ENCODE results near the gene TBC1D16.

Gene TBC1D16

DNA sequence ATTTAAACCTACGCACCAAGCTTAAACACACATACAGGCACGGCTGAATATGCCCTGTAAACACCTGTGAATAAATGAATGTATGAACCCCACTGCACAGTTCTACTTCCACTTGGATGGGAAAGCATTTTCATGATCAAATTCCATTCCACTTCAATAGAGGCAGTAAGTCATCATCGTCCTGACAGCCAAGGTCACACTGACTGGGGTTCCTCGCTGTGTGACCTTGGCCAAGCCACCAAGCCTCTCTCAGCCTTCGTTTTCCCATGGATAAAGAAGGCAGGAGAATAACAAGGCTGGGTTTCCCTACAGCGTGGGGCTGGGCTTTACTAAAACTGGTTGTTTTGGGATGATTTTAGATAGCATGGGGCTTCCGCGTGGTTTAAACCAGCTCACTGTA lies 82.8 kb downstream of the TBC1D16 start:
- no peak for DNase-seq

DNA sequence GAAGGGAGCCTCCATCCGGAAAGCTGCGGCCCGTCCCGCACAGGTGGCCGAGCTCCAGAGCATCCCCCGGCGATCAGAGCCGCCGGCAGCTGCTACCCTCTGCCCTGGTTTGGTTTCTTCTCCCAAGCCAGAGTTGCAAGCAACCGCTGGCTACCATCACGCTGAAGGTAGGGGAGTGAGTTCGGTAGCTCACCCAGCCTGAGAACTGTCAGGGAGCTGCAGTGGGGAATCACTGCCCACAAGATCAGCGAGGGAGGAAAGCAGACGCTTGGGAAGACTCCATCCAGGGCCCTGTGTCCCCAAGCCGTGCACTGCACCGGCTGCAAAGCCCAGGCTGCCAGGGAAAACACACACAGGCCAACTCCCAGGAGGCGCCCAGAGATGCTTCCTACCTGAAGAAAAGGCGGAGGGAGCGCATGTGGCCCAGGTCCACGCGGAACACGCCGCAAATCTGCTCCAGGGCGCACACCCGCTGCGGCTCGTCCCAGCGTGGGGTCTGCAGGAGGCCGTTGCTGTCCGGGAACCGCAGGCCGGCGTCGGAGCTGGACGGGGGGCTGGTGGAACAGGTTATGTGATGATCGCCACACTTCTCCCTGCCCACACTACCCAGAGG lies 83.3 kb downstream of the TBC1D16 start:
- DNase-seq, result no peak

DNA sequence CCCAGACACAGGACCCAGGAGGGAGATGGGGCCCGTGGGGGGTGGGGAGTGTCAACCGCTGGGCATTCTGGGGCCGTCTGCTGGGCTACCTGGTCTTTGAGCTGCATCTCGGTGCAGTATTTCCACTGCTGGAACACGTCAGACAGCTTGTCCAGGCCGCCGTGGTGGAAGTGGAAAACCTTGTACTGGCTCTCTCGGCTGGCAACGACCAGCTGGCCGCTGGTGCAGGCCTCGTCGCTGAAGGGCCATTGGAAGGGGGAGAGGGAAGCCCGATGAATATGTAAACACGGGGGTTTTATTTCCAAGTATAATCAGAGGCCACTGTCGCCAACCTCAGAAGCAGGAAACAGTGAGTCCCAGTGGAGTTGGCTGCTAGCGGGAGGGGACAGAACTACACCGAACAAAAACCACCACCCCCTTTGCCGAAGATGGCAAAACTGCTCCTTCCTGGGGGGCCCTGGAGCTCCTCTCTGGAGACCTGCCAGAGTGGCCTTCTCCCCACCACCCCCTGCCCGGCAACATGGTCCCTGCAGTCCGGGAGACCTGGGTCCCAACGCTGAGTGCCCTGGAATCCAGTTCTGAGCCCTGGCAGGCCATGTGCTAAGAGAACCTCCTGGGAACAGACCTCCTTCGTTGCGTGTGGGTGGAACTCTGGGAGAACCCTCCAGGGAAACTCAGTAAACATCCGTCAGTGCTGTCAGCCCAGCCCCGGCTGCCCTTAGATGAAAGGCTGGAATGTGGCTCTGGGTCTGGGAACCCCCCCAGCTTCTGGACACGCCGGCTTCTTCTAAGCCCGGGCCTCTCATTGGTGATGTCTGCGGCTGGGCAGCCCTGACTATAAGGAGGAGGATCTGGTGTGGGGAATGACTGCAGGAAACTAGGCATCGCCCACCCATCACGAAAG lies 84.1 kb downstream of the TBC1D16 start:
- peak in 53 of 58 donors; percentile 37 to 97 (median 77) for DNase-seq

DNA sequence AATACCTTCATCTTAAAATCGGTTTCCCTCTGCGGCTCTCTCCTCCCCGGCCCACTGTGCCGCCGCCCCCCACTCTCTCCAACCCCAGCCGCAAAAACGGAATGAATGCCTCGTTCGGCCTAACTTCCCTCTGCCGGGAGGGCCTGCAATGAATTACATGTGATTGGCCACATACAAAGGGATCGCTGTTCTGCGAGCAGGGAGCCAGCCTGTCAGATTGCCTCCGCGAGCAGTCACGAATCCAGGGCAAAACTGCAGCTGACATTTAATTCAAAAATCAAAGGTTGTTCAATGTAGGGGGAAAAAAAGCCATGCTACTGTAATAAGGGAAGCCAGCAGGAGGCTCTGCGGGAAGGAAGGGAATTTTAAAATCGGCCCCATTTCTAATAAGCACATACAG lies 84.9 kb downstream of the TBC1D16 start:
- DNase-seq, result peak in 47 of 58 donors; percentile 13 to 84 (median 62)

DNA sequence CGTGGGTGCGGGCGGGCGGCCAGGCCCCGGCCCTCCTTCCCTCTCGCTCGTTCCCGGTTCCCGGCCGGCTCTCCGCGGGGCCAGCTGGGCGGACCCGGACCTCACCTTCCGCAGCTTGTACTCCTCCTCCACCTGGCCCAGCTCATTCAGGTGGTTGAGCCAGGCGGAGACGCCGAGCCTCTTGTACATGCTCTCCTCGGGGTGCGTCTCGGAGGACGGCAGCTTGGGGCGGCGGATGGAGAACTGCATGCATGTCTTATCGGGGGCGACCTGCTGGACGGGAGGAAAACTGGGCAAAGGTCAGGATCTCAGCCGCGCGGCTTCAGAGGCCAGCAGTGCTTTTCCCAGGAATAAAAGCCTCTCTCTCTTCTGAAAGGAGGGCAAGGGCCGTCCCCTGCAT lies 85.4 kb downstream of the TBC1D16 start:
- DNase-seq, result peak in 1 of 58 donors; percentile 47

DNA sequence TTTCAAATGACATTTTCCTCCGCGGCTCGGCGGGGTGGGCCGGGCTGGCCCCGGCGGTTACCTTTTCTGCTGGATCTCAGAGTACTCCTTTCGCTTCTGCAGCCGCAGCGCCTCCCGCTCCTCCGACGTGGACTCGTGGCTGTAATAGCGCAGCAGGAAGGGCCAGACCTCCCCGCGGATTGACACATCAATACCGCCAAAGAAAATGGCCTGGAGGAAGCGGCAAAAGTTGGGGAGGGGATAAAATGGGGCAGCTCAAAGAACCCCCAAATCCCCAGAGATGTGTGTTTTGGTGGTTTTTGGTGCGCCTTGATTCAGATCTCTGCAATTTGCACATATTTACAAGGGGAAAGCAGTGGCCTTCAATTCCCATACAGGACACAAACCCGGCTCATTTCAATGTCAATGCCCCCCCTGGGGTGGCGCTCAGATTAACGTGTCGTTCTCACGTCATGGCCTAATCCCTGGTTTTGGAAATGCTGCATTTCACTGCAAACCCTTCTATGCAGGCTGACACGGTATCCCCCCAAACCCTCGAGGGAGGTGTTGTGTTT lies 85.9 kb downstream of the TBC1D16 start:
- peak in 1 of 58 donors; percentile 21 for DNase-seq

DNA sequence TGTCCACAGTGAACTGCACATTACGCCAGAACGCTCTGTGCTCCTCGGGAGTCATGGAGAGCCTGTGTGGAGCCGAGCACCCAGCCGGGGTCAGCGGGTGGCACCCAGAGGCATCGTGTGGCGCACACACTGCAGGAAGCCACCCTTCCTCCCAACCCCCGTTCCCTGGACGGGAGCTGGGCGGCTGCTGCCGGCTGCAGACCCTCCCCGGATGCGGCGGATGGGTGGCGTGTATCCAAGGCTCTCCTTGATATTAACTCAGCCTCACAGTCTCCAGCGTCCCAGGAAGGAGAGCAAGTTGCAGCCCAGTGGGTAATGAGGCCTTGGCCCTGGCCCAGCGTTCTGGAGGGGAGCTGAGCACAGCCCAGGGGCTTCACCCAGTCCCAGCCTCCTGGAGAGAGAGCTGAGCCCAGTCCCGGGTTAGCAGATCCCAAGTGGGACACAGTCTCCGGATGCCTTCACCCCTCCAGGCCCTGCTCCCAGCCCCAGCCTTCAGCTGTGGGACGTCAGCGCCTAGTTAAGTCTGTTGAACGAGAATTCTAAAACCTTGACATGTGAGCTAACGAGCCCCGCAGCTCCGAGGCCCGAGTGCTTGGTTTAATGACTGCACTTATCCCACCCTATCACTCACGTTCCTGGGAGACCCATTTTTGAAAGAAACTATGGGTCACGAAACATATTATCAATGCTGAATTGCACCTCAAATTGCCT lies 86.6 kb downstream of the TBC1D16 start:
- DNase-seq, result peak in 1 of 58 donors; percentile 27

DNA sequence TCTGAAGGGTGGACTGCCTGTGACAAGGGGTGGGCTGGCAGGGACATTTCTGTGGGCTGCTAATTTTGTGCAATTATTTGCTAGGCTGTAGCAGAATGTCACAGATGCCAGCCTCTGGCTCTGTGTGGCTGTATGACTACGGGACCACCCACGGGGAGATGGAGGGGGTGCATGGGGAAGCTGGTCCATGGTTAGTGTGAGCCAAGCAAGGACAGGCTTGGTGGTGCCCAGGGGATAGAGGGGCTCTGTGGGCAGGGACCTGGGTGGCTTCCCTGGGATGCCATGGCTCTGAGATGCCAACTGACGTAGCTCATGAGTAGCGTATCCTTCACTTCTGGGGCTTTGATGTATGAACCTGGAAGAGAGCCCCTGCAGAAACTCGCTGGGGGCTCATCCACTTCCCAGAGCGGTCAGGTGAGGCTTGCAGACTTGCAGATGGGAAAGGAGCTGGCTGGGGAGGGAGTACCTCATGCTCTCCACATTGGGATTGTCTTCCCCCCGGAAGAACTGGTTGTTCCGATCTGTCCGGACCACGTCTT lies 87.2 kb downstream of the TBC1D16 start:
- DNase-seq, result no peak

DNA sequence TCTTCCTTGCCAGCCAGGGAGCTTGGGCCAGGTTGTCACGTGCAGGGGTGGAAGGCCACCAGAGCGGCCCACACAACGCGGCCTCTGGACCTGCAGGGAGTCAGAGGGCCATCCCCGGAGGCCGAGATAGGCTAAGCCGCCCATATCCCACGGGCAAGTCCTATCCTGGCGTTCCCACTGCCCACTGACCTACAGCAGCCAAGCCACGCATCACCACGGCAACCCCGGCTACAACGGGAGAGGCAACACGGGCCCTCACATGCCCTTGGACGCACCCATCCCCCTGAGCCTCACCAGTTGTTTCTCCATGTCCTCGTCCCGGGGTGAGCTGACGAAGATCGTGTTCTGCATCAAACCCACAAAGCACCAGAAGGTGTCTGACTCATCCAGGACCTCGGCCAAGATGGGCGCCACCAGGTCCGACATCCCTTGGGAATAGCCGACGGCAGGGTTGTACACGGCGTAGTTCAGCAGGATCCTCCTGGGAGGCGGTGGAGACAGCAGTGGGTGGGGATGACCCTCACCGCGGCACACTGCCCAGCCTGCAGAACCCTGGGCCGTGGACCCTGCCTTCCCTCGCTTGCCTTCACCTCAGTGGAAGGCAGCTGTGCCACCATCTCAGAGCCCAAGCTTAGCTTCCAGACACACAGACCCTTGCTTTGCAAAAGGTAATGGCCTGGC lies 88.2 kb downstream of the TBC1D16 start:
- peak in 1 of 58 donors; percentile 22 for DNase-seq

DNA sequence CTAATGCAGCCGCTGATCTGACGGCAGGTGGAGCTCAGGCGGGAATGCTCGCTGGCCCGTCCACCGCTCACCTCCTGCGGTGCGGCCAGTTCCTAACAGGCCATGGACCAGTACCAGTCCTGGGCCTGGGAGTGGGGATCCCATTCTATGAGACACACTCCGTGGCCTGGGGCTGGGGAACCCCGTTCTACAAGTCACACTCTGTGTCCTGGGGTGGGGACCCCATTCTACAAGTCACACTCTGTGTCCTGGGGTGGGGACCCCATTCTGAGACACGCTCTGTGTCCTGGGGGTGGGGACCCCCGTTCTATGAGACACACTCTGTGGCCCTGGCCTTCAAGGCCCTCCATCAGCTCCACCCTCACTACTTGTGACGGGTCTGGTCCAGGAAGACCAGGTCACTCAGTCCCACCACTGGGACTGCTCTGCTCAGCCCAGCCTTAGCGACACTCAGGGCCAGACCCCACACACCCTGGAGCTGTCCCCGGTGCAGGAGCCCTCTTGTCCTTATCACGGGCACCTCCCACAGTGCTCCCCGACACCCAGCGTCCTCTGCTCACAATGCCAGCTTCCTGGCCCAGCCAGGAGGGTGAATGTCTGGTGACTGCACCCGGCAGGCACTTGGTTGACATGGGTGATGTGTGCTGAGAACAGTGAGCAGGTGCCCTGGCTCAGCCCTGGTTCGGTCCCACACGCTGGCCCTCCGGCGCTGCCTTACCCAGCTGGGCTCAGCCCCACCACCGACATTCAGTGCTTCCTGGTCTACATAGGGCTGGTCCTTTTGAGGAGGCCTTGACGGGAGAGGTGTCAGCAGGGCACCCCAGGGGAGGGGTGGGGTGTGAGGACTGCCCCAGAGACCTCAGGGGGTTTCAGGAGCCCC lies 89.1 kb downstream of the TBC1D16 start:
- no peak for DNase-seq

DNA sequence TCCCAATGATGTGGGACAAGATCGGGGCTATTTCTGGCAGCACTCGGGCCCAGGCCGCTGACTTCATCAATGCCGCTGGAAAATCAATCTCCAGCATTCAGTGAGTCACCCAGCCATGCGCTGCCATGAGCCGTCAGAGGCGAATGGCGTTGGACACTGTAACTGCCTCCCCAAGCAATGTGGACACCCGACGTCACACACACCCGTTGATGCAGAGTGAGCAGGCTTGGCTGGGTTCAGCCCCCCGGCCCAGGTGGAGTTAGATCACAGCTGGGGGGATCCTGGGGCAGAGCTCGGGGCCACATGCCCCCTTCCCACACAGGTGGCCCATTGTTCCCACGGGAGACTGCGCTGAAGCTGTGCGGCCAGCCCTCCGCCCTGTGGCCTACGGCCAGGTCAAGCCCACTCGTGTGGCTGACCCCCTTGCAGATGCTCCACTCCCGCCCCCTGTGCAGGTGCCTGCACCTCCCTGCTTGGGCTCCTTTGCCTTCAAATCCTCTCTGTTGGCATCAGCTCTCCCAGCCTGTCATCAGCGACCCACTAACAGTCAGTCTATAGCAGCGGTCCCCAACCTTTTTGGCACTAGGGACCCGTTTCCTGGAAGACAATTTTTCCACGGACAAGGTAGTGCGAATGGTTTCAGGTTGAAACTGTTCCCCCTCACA lies 89.9 kb downstream of the TBC1D16 start:
- no peak for DNase-seq

DNA sequence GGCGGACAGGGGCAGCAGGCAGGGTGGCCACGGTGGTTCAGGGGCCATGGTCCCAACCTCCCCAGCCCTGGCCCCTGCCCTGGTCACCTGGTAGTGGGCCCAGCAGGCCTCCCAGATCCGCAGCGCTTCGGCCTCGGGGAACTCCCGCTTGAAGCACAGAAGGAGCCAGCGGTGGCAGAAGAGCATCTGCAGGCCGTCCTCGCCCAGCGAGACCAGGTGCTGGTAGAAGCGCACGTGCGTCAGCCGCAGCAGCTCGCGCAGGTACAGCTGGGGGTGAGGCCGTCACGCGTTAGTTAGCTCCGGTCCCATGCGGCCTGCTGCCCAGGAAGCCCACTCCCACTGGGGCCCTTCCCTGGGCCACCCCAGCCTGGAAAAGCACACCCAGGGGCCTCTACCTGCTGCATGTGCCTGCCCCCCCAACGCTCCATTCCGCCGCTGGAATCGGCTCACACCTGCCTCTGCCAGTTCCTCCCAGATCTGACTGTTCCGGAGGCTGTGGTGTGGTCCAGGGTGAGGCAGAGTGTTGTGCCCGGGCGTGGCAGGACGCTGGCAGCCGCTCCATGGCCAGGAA lies 90.8 kb downstream of the TBC1D16 start:
- DNase-seq, result no peak

DNA sequence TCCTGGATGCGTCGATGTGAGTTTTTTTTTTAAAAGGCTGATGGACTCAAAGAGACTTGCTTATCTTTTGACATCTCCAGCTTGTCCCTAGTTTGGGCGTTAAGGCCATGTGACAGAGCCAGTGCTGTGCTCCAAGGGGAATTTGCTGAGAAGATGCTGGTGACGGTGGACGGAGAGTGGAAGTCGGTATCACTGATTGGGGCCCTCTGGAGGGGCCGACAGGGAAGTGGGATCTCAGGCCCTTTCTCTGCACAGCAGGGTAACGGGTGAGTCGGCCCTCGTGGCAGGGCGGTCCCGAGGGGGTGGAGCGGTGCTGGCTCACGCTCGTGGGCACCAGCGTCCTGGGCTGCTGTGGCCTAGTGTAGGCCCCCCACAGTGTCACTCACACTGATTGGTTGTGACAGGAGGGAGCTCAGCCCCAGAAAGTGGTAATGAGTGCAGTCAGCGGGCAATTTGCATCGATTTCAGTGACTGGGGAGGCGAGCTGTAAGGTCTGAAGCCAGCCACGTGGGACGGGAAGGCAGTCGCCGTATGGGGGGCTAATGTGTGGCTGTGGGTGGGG lies 91.3 kb downstream of the TBC1D16 start:
- no peak for DNase-seq

DNA sequence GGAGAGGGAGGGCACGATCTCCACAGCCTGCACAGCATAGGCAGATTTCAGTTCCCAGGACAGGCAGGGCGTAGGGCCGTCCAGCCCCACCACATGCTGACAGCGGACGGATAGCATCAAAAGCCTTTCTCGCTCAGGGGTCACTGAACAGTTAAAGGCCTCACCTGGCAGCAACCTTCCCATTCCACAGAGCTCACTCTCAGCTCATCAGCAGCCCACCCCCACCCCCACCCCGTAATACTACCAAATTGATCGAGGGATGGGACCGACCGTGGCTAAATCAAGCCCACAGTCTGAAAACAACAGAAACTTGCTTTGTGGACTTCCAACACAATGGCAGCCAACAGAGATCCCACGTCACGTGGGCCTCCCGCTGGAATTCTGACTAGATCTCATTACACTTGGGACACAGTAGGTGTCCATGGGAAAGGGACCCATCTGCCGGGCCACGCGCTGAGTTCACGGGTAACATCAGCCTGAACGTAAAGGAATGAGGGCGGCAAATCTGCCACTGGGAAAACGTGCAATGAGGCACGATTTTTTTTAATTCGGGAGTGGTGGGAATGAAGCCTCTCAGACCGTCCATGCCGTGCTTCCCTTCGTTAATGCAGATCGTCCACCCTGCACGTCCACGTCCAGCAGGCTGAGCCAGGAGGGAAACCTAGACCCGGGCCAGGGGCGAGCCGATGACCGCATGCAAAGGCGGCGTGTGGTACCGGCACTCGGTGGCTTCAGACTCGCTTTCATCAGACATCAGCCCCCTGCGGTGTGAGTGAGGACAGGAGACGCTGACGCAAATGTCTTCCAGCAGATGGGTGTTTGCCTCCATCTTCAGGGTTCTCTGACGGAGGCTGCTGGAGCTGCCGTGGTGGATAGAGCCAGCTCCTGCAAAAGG lies 92.1 kb downstream of the TBC1D16 start:
- DNase-seq, result no peak

DNA sequence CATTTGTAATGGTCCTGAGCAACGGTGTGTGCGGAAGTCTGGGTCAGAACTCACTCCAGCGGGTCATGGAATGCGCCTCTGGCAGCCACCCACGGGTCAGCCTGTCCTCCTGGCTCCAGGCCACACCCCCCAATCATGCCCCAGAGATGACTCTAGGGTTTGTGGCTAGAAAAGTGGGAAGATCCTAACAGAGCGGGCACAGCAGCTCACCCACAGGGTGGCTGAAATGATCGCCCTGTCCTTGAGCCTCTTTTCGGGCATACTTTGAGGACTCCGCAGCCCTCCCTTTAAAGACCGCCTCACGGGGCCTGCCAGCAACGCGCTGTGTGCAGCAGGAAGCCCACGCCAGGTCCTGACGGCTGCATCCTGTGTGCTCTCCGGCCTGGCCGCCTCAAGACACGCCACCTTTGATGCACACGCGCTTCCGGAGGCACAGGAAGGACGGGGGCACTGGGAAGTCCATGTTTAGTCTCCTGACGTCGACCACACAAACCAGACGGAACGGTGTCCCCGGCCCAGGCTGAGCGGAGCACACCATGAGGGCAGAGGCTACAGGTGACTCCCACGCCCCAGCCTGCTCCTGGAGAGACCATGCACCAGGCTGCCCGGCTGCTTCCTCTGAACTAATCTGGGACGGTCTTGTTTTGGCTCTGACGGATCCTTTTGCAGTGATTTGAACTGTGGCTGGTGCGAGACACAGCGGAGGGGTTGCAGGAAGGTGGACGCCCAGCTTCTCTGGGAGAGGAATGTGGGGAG lies 92.9 kb downstream of the TBC1D16 start:
- no peak for DNase-seq

DNA sequence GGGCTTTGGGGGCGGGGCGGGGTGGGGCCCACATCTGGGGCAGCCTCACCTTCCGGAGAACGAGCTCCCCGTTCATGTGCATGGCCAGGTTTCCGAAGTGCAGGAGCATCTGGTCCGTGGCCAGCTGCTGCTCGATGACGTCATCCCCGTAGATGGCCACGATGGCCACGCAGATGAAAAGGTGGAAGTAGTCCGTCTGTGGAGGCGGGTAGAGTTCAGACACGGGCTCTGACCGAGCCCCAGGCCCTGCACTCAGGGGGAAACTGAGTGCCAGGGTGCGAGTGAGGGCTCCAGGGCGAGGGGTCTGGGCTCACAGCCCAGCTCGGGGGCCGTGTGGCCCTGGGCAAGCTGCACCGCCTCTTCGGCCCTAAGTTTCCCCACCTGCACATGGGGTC lies 93.7 kb downstream of the TBC1D16 start:
- no peak for DNase-seq
